ENCODE results near the gene HINT3. TPM values are rescaled to one million over a fixed set of nuclear protein-coding genes. Genes with fewer than 3 reads are reported as not detected.
A peak's percentile ranks its signal among the peaks of the same experiment; 100 is the strongest.
"Not testable (repeated sequence)": the region's sequence is repeated elsewhere in the genome, so short reads cannot be mapped to it uniquely, and the experiment has no call there.

HINT3 gene
- total RNA-seq (2022) (13.9 and 15.1 TPM in 2 replicates), Bru-seq, nascent RNA (percentile 70 among the genes with signal in this experiment), BruChase-seq, experiment 1, labeled RNA remaining after a 6-hour chase (percentile 86 among the genes with signal in this experiment), BruChase-seq, experiment 2, labeled RNA remaining after a 2-hour chase (percentile 71 among the genes with signal in this experiment)
- long read RNA-seq, transcript HINT3-201 (5 exons, 3,314 nt), result major isoform, 16 of 20 reads
- long read RNA-seq, partial matches to known transcripts, result 0 of 20 reads
- long read RNA-seq, other reads (novel, unspliced or antisense), result 4 of 20 reads

DNA sequence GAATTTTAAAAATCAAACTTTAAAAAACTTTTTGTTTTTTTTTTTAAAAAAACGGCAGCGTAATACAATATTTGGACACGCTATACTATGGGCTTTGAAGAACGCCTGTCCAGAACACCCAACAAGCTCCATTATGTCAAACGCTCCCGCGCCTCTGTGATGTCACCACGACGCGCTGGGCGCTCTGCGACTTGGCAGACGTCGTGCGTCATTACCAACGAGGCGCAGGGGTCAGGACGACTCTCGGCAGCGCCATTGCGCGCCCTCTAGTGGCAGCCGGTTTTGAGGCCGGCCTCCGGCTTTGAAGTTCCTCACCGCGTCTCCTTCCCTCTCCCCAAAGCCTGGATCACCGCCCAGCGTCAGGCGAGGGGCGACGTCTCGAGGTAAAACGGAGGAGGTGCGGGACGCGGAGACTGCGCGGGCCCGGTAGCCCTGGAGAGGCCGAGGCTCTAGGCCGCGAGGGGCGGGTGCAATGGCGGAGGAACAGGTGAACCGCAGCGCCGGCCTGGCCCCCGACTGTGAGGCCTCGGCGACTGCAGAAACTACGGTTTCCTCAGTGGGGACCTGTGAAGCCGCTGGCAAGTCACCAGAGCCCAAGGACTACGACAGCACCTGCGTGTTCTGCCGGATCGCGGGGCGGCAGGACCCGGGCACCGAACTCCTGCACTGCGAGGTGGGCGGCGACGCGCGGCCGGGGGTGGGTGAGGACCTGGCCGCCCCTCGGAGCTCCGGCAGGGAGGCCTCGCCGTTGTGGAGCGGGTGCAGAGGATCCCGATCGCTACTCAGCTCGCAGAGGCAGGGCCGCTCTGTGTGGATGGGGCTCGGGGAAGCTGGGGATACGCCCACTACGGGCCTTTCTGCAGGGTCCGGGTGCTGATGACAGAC lies at the start of gene HINT3:
HINT3 (plus strand) TSS at position 265 of the 885 bp plus-strand sequence; CDS start at position 473, 208 bp downstream.
- CTCF ChIA-PET, result interaction anchor here (0.6 to 1.8 kb wide), 16 partner anchors 10 to 176 kb away, joined by 3 to 18 read pairs (median 5); partner anchors contain the start of gene NCOA7
- Mint-ChIP-seq H3K9me3 (ENCODE audit: low read depth, unreplicated experiment) (peaks cover 6% of the 10 kb centered on the region), H3K27me3 (ENCODE audit: unreplicated experiment) (no peaks in the 10 kb centered on the region), H3K36me3 (ENCODE audit: insufficient read depth, unreplicated experiment) (peaks cover 7% of the 10 kb centered on the region), H3K27ac (ENCODE audit: unreplicated experiment) (peak within 1 kb of the TSS; percentile 57), H3K4me3 (ENCODE audit: low read depth, unreplicated experiment) (no peak within 1 kb of the TSS), H3K4me1 (ENCODE audit: low read depth, unreplicated experiment) (peaks cover 20% of the 10 kb centered on the region)
- intact Hi-C loops (cut with micrococcal nuclease; ENCODE audit: unreplicated experiment), result loop anchor here (2.0 kb wide), 1 partner anchor 166 kb away; the partner anchor contains the start of gene NCOA7
- BruUV-seq (replicated peaks), result no TSS peak
- DNase-seq, result peak; percentile 94
- TF ChIP-seq CTCF (IDR thresholded peaks at IDR 0.05; ENCODE audit: unreplicated experiment), result peak; percentile 85

- no peak for TF ChIP-seq CTCF (IDR thresholded peaks at IDR 0.05; ENCODE audit: unreplicated experiment)
- no peak overlapping the region for H3K4me3 Mint-ChIP-seq (ENCODE audit: low read depth, unreplicated experiment)
- H3K4me1 Mint-ChIP-seq (ENCODE audit: low read depth, unreplicated experiment), result peaks cover 31% of the 10 kb centered on the region
- no peaks in the 10 kb centered on the region for H3K27me3 Mint-ChIP-seq (ENCODE audit: unreplicated experiment)
- no peak for DNase-seq
- BruUV-seq (replicated peaks), result no TSS peak
- intact Hi-C loops (cut with micrococcal nuclease; ENCODE audit: unreplicated experiment), result no loop called here
- CTCF ChIA-PET, result no interaction called here
- H3K36me3 Mint-ChIP-seq (ENCODE audit: insufficient read depth, unreplicated experiment), result peaks cover 7% of the 10 kb centered on the region
- H3K27ac Mint-ChIP-seq (ENCODE audit: unreplicated experiment), result peak overlapping the region; percentile 75
- H3K9me3 Mint-ChIP-seq (ENCODE audit: low read depth, unreplicated experiment), result no peaks in the 10 kb centered on the region
Observed at GRCh38 chr6:125910527-125910926, 46.0 kb upstream of the HINT3 start.

DNA sequence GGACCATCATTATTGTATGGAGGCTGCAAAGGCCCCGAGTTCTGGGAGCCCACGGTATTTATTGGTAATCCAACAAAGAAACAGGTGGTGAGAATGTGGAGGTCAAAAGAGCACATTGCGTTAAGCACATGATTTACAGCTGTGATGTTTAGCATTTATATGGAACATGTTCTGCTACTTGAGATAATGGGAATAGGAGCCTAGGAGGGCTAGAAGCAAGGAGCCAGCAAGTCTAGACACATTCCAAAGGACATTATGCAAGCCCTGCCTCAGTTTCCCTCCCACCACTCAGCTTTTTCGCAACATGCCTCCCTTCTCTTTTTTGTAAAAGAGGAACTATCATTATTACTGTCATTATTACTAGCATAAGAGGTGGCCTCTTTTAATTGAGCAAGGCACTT lies 45.5 kb upstream of the HINT3 start:
- intact Hi-C loops (cut with micrococcal nuclease; ENCODE audit: unreplicated experiment), result not testable (repeated sequence)

DNA sequence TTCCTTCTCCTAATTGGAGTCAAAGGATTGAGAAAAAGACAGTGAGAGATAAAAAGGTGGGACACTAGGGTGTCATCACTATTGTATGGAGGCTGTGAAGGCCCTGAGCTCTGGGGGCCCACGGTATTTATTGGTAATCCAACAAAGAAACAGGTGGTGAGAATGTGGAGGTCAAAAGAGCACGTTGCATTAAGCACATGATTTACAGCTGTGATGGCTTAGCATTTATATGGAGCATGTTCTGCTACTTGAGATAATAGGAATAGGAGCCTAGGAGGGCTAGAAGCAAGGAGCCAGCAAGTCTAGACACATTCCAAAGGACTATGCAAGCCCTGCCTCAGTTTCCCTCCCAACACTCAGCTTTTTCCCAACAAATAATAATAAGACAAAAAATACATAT lies 44.1 kb upstream of the HINT3 start:
- BruUV-seq (replicated peaks); CTCF ChIA-PET; H3K9me3 Mint-ChIP-seq (ENCODE audit: low read depth, unreplicated experiment); intact Hi-C loops (cut with micrococcal nuclease; ENCODE audit: unreplicated experiment); H3K27ac Mint-ChIP-seq (ENCODE audit: unreplicated experiment); H3K4me3 Mint-ChIP-seq (ENCODE audit: low read depth, unreplicated experiment); DNase-seq; H3K27me3 Mint-ChIP-seq (ENCODE audit: unreplicated experiment): not testable (repeated sequence)
- H3K4me1 Mint-ChIP-seq (ENCODE audit: low read depth, unreplicated experiment), result peaks cover 32% of the 10 kb centered on the region
- peaks cover 11% of the 10 kb centered on the region for H3K36me3 Mint-ChIP-seq (ENCODE audit: insufficient read depth, unreplicated experiment)

More for the DNA sequence above, 45.5 kb upstream of the HINT3 start:
- H3K4me3 Mint-ChIP-seq (ENCODE audit: low read depth, unreplicated experiment); CTCF ChIA-PET; H3K36me3 Mint-ChIP-seq (ENCODE audit: insufficient read depth, unreplicated experiment); H3K27me3 Mint-ChIP-seq (ENCODE audit: unreplicated experiment); H3K9me3 Mint-ChIP-seq (ENCODE audit: low read depth, unreplicated experiment); DNase-seq; BruUV-seq (replicated peaks): not testable (repeated sequence)
- Mint-ChIP-seq H3K27ac (ENCODE audit: unreplicated experiment) (peak overlapping the region; percentile 75), H3K4me1 (ENCODE audit: low read depth, unreplicated experiment) (peaks cover 27% of the 10 kb centered on the region)

- no TSS peak for BruUV-seq (replicated peaks)
Observed at GRCh38 chr6:125913145-125913544, 43.4 kb upstream of the HINT3 start.

More at GRCh38 chr6:125913145-125913544, 43.4 kb upstream of the HINT3 start:
- Mint-ChIP-seq H3K9me3 (ENCODE audit: low read depth, unreplicated experiment) (no peaks in the 10 kb centered on the region), H3K27ac (ENCODE audit: unreplicated experiment) (peak overlapping the region; percentile 40), H3K4me3 (ENCODE audit: low read depth, unreplicated experiment) (no peak overlapping the region), H3K36me3 (ENCODE audit: insufficient read depth, unreplicated experiment) (peaks cover 12% of the 10 kb centered on the region), H3K27me3 (ENCODE audit: unreplicated experiment) (no peaks in the 10 kb centered on the region), H3K4me1 (ENCODE audit: low read depth, unreplicated experiment) (peaks cover 39% of the 10 kb centered on the region)
- DNase-seq, result no peak
- TF ChIP-seq CTCF (IDR thresholded peaks at IDR 0.05; ENCODE audit: unreplicated experiment), result no peak
- CTCF ChIA-PET, result interaction anchor here (1.4 kb wide), 1 partner anchor 50 kb away, joined by 4 read pairs; no protein-coding TSS in a partner anchor
- intact Hi-C loops (cut with micrococcal nuclease; ENCODE audit: unreplicated experiment), result no loop called here
